Fibroblast of mammary gland (primary cell): ENCODE data around the gene WDR27.
"Not testable (repeated sequence)": the region's sequence is repeated elsewhere in the genome, so short reads cannot be mapped to it uniquely, and the experiment has no call there.

ENCODE experiments used
- DNase-seq: peaks from one replicate; pipeline ENCODE4 v3.0.0-alpha.2; 2010; ENCODE audit warnings: low read depth
- H3K4me3 ChIP-seq: 2 replicates; pipeline ENCODE4 v1.5.1; 2011; ENCODE audit warnings: low read depth, mild to moderate bottlenecking, low read length, moderate library complexity; ENCODE audit not compliant: control insufficient read depth
- CTCF ChIP-seq: conservative IDR thresholded peaks from 2 replicates; pipeline ENCODE4 v1.5.1; 2011; ENCODE audit warnings: low read depth, low read length, inconsistent platforms; ENCODE audit not compliant: control insufficient read depth, insufficient read depth

WDR27 gene

GRCh38 chr6:169710009-169710408, 8.2 kb upstream of the WDR27 start:
- no peak for DNase-seq
- no peak for TF ChIP-seq CTCF
- no peak overlapping the region for H3K4me3 ChIP-seq

- no peak for TF ChIP-seq CTCF
- H3K4me3 ChIP-seq = no peak overlapping the region
- no peak for DNase-seq
Observed at GRCh38 chr6:169709293-169709692, 7.5 kb upstream of the WDR27 start.

- H3K4me3 ChIP-seq = no peak overlapping the region
- no peak for TF ChIP-seq CTCF
- no peak for DNase-seq
Observed at GRCh38 chr6:169707772-169708171, 5.9 kb upstream of the WDR27 start.

GRCh38 chr6:169702840-169703246, 1.0 kb upstream of the WDR27 start:
- H3K4me3 ChIP-seq = peak overlapping the region; percentile 77
- TF ChIP-seq CTCF = no peak
- no peak for DNase-seq

GRCh38 chr6:169701311-169701953, 397 bp downstream of the WDR27 start:
- DNase-seq = no peak

GRCh38 chr6:169700296-169700695, 1.5 kb downstream of the WDR27 start:
- peak overlapping the region; percentile 77 for H3K4me3 ChIP-seq
- TF ChIP-seq CTCF = no peak
- DNase-seq = peak; percentile 22

More at GRCh38 chr6:169701311-169701953, 397 bp downstream of the WDR27 start:
- TF ChIP-seq CTCF = no peak
- peak overlapping the region; percentile 77 for H3K4me3 ChIP-seq

GRCh38 chr6:169697115-169697514, 4.7 kb downstream of the WDR27 start:
- DNase-seq, H3K4me3 ChIP-seq: not testable (repeated sequence)

More at GRCh38 chr6:169697115-169697514, 4.7 kb downstream of the WDR27 start:
- TF ChIP-seq CTCF = peak; percentile 52
